A673 (cell line): ENCODE results near the gene TOR1A. TPM values are rescaled to one million over a fixed set of nuclear protein-coding genes. Genes with fewer than 3 reads are reported as not detected.

ENCODE experiments used
- BruUV-seq: library from RNA; stranded (reverse); fragments of 400-500 nt; replicated peaks from 2 replicates; lab custom pipeline; 2021; lab: Mats Ljungman, UMichigan
- CTCF ChIA-PET: fragments of 300-600 bp; sonication (Branson Sonifier 250); formaldehyde crosslinking; loops from one replicate; lab custom pipeline; 2022; ENCODE audit warnings: antibody characterized with exemption; lab: Charles Lee
- POLR2A ChIA-PET: fragments of 300-600 bp; sonication (Branson Sonifier 250); formaldehyde crosslinking; loops from one replicate; lab custom pipeline; 2022; ENCODE audit warnings: antibody characterized with exemption; ENCODE audit not compliant: low non-redundant PET; lab: Charles Lee
- DNase-seq: peaks from one replicate; pipeline ENCODE4 v3.0.0-alpha.2; 2015; ENCODE audit warnings: low spot score
- H3K27ac ChIP-seq: fragments of 200-600 bp; sonication (generic); 2 replicates; pipeline ENCODE4 v1.5.1; 2016; ENCODE audit warnings: mixed run types, low read depth, mild to moderate bottlenecking, mixed read lengths, antibody characterized with exemption, low read length; ENCODE audit not compliant: poor library complexity, severe bottlenecking
- H3K27me3 ChIP-seq: fragments of 200-600 bp; sonication (generic); replicated peaks from 2 replicates; pipeline ENCODE4 v1.6.1; 2017; ENCODE audit warnings: mixed run types, low read depth, mild to moderate bottlenecking, mixed read lengths, antibody characterized with exemption, low read length; ENCODE audit not compliant: insufficient read depth, poor library complexity
- H3K36me3 ChIP-seq: fragments of 200-600 bp; sonication (generic); 2 replicates; pipeline ENCODE4 v1.6.1; 2016; ENCODE audit warnings: mixed run types, mild to moderate bottlenecking, mixed read lengths, antibody characterized with exemption, low read length; ENCODE audit not compliant: insufficient read depth, poor library complexity, severe bottlenecking
- H3K4me1 ChIP-seq: fragments of 200-600 bp; sonication (generic); 2 replicates; pipeline ENCODE4 v1.6.1; 2017; ENCODE audit warnings: mixed run types, mild to moderate bottlenecking, mixed read lengths, antibody characterized with exemption, low read length; ENCODE audit not compliant: insufficient read depth, poor library complexity, severe bottlenecking
- H3K4me3 ChIP-seq: fragments of 200-600 bp; sonication (generic); 2 replicates; pipeline ENCODE4 v1.5.1; 2016; ENCODE audit warnings: low read depth, mixed run types, mild to moderate bottlenecking, mixed read lengths, low read length; ENCODE audit not compliant: poor library complexity, severe bottlenecking
- H3K9me3 ChIP-seq: fragments of 200-600 bp; sonication (generic); 2 replicates; pipeline ENCODE4 v1.6.1; 2016; ENCODE audit warnings: mixed run types, low read depth, mild to moderate bottlenecking, mixed read lengths, antibody characterized with exemption, low read length; ENCODE audit not compliant: poor library complexity, severe bottlenecking
- CTCF ChIP-seq: fragments of 300-800, 200-600 bp; sonication (generic); conservative IDR thresholded peaks from 2 replicates; pipeline ENCODE4 v1.5.1; 2017; ENCODE audit warnings: low read depth, mild to moderate bottlenecking, antibody characterized with exemption, low read length, moderate library complexity, mixed read lengths
- EZH2 ChIP-seq: fragments of 200-600 bp; sonication (generic); IDR thresholded peaks from 2 replicates; pipeline ENCODE4 v1.6.1; 2017; ENCODE audit warnings: borderline replicate concordance, low read depth, mild to moderate bottlenecking, mixed read lengths, antibody characterized with exemption, low read length; ENCODE audit not compliant: poor library complexity, severe bottlenecking
- intact Hi-C: fragments of 100-400 bp; cut with micrococcal nuclease; formaldehyde crosslinking; loops from one replicate; pipeline ENCODE4 v1.10.0; 2022; ENCODE audit not compliant: unreplicated experiment
- total RNA-seq: library from RNA; stranded (reverse); gene quantifications from 2 replicates; pipeline ENCODE4 v1.2.3, GENCODE V29; 2021

Gene TOR1A
- total RNA-seq, 1 experiment from 2014 or later = 46.3 TPM

GRCh38 chr9:129810116-129810515 lies 13.8 kb downstream of the TOR1A start:
- Histone ChIP-seq H3K9me3 (no peaks in the 10 kb centered on the region), H3K4me3 (no peak overlapping the region), H3K36me3 (peaks cover 55% of the 10 kb centered on the region), H3K27me3 (no peaks in the 10 kb centered on the region), H3K27ac (peak overlapping the region; percentile 68), H3K4me1 (peaks cover 43% of the 10 kb centered on the region)
- no peak for TF ChIP-seq EZH2
- TF ChIP-seq CTCF = no peak
- intact Hi-C loops = no loop called here
- no TSS peak for BruUV-seq
- ChIA-PET CTCF (no interaction called here), POLR2A (no interaction called here)
- DNase-seq = no peak

GRCh38 chr9:129809346-129809745 lies 14.6 kb downstream of the TOR1A start:
- intact Hi-C loops = loop anchor here (10.0 kb wide), 1 partner anchor 155 kb away; no protein-coding TSS in a partner anchor
- no TSS peak for BruUV-seq
- H3K9me3 ChIP-seq = no peaks in the 10 kb centered on the region
- ChIA-PET POLR2A (no interaction called here), CTCF (no interaction called here)
- peak; percentile 78 for DNase-seq
- no peak overlapping the region for H3K4me3 ChIP-seq
- H3K4me1 ChIP-seq = peaks cover 44% of the 10 kb centered on the region
- no peaks in the 10 kb centered on the region for H3K27me3 ChIP-seq
- H3K36me3 ChIP-seq = peaks cover 57% of the 10 kb centered on the region
- TF ChIP-seq EZH2 = no peak
- TF ChIP-seq CTCF = no peak
- H3K27ac ChIP-seq = peak overlapping the region; percentile 68

- Histone ChIP-seq H3K27ac (peak overlapping the region; percentile 72), H3K27me3 (no peaks in the 10 kb centered on the region), H3K4me1 (peaks cover 42% of the 10 kb centered on the region), H3K9me3 (no peaks in the 10 kb centered on the region), H3K4me3 (no peak overlapping the region), H3K36me3 (peaks cover 44% of the 10 kb centered on the region)
- CTCF ChIA-PET = no interaction called here
- POLR2A ChIA-PET = no interaction called here
- intact Hi-C loops = loop anchor here (10.0 kb wide), 1 partner anchor 159 kb away; no protein-coding TSS in a partner anchor
- peak; percentile 89 for DNase-seq
- no TSS peak for BruUV-seq
- no peak for TF ChIP-seq CTCF
- TF ChIP-seq EZH2 = no peak
Observed at GRCh38 chr9:129806061-129806460, 17.9 kb downstream of the TOR1A start.
